Endothelial cell of umbilical vein (primary cell): ENCODE results near the gene EIF2S2. TPM values are rescaled to one million over a fixed set of nuclear protein-coding genes. Genes with fewer than 3 reads are reported as not detected.

ENCODE experiments used
- BruUV-seq: library from RNA; stranded (reverse); fragments of 400-500 nt; replicated peaks from 2 replicates; lab custom pipeline; 2021; lab: Mats Ljungman, UMichigan
- CTCF ChIA-PET: fragments of 300-600, 350-600 bp; sonication (Branson Sonifier 250); formaldehyde crosslinking; loops from one replicate; lab custom pipeline; 2021; ENCODE audit warnings: antibody characterized with exemption, inconsistent platforms; lab: Charles Lee
- POLR2A ChIA-PET: fragments of 300-600, 350-600 bp; sonication (Branson Sonifier 250); formaldehyde crosslinking; loops from one replicate; lab custom pipeline; 2021; ENCODE audit warnings: antibody characterized with exemption, inconsistent platforms; lab: Charles Lee
- DNase-seq: peaks from one replicate; pipeline ENCODE4 v3.0.0-alpha.2; 2011; ENCODE audit warnings: low read depth, low spot score
- FAIRE-seq: peaks from 2 replicates; lab custom pipeline; 2011; peaks lifted over from hg19 to GRCh38; lab: Jason Lieb, UNC
- H2AFZ ChIP-seq: 2 replicates; pipeline ENCODE4 v1.6.0; 2012; ENCODE audit warnings: low read depth, low read length, control low read depth, inconsistent platforms
- H3K27ac ChIP-seq: 2 replicates; pipeline ENCODE4 v1.5.1; 2011; ENCODE audit warnings: low read depth, mild to moderate bottlenecking, control low read depth, low read length, moderate library complexity; ENCODE audit not compliant: insufficient read depth
- H3K27me3 ChIP-seq, 2 experiments: 2 replicates each; pipeline versions ENCODE4 v1.6.0 to v1.6.1; 2011; ENCODE audit warnings: low read length in 2 of 2, mixed read lengths in 1 of 2; ENCODE audit not compliant: control insufficient read depth in 2 of 2, insufficient read depth in 2 of 2
- H3K36me3 ChIP-seq, 2 experiments: 2 replicates in 1 of 2; 3 replicates in 1 of 2; pipeline ENCODE4 v1.5.1; 2011; ENCODE audit warnings: low read length in 2 of 2, mild to moderate bottlenecking in 1 of 2, moderate library complexity in 1 of 2; ENCODE audit not compliant: control insufficient read depth in 2 of 2, insufficient read depth in 2 of 2; ENCODE audit errors: extremely low read depth in 1 of 2
- H3K4me1 ChIP-seq: 3 replicates; pipeline ENCODE4 v1.5.1; 2011; ENCODE audit warnings: mild to moderate bottlenecking, low read length; ENCODE audit not compliant: control insufficient read depth, insufficient read depth; ENCODE audit errors: extremely low read depth
- H3K4me2 ChIP-seq: 2 replicates; pipeline ENCODE4 v1.6.1; 2011; ENCODE audit warnings: low read length, control low read depth, mixed read lengths; ENCODE audit not compliant: insufficient read depth
- H3K4me3 ChIP-seq, 3 experiments: fragments of 200-600 bp in 1 of 3; sonication (generic), shearing (Covaris generic) in 1 of 3; replicated peaks in 1 of 3; 2 replicates each; pipeline ENCODE4 v1.5.1; 2011 to 2016; ENCODE audit warnings: control low read depth in 3 of 3, low read length in 3 of 3, mild to moderate bottlenecking in 2 of 3, inconsistent platforms in 1 of 3, low read depth in 1 of 3, moderate library complexity in 1 of 3; ENCODE audit not compliant: insufficient read depth in 1 of 3
- H3K79me2 ChIP-seq: 2 replicates; pipeline ENCODE4 v1.6.0; 2012; ENCODE audit warnings: low read length, inconsistent platforms; ENCODE audit not compliant: control insufficient read depth, insufficient read depth
- H3K9ac ChIP-seq: replicated peaks from 2 replicates; pipeline ENCODE3; 2011; ENCODE audit warnings: low read length, control low read depth; ENCODE audit not compliant: insufficient read depth; ENCODE audit errors: extremely low read depth
- H3K9me1 ChIP-seq: replicated peaks from 3 replicates; pipeline ENCODE4 v1.6.0; 2011; ENCODE audit warnings: mild to moderate bottlenecking, low read length; ENCODE audit not compliant: control insufficient read depth, insufficient read depth; ENCODE audit errors: extremely low read depth
- H3K9me3 ChIP-seq: replicated peaks from 2 replicates; pipeline ENCODE4 v1.5.1; 2012; ENCODE audit warnings: low read length, inconsistent platforms; ENCODE audit not compliant: control insufficient read depth, insufficient read depth
- H4K20me1 ChIP-seq: replicated peaks from 2 replicates; pipeline ENCODE3; 2011; ENCODE audit warnings: mild to moderate bottlenecking, low read length; ENCODE audit not compliant: control insufficient read depth, insufficient read depth; ENCODE audit errors: extremely low read depth
- CTCF ChIP-seq, 2 donors: IDR thresholded peaks; 1 replicate in 1 of 2; 2 replicates in 1 of 2; pipeline ENCODE4 v1.5.1; 2011; ENCODE audit warnings: low read length in 2 of 2, mild to moderate bottlenecking in 2 of 2, moderate library complexity in 2 of 2, control low read depth in 1 of 2, inconsistent platforms in 1 of 2, low read depth in 1 of 2; ENCODE audit not compliant: insufficient read depth in 1 of 2; ENCODE audit errors: extremely low read depth in 1 of 2
- EZH2 ChIP-seq: IDR thresholded peaks from 2 replicates; pipeline ENCODE4 v1.6.1; 2012; ENCODE audit warnings: borderline replicate concordance, low read depth, mild to moderate bottlenecking, moderate library complexity, low read length, inconsistent platforms; ENCODE audit not compliant: severe bottlenecking
- FOS ChIP-seq: IDR thresholded peaks from 2 replicates; pipeline ENCODE4 v1.6.1; 2011; ENCODE audit warnings: mild to moderate bottlenecking, low read length, moderate library complexity, borderline replicate concordance; ENCODE audit not compliant: insufficient read depth
- GATA2 ChIP-seq: IDR thresholded peaks from 2 replicates; pipeline ENCODE4 v1.7.0; 2011; ENCODE audit warnings: low read depth, mild to moderate bottlenecking, moderate library complexity, mixed read lengths, low read length; ENCODE audit not compliant: insufficient read length, insufficient read depth
- JUN ChIP-seq: IDR thresholded peaks from 2 replicates; pipeline ENCODE4 v1.6.1; 2011; ENCODE audit warnings: borderline replicate concordance, low read depth; ENCODE audit not compliant: insufficient read length, insufficient read depth
- MAX ChIP-seq: IDR thresholded peaks from 2 replicates; pipeline ENCODE4 v1.6.1; 2011; ENCODE audit not compliant: insufficient read depth, insufficient read length
- MYC ChIP-seq: IDR thresholded peaks from one replicate; pipeline ENCODE4 v1.6.1; 2011; ENCODE audit warnings: mild to moderate bottlenecking, low read depth, low read length
- POLR2A ChIP-seq: IDR thresholded peaks from 2 replicates; pipeline ENCODE4 v1.6.1; 2012; ENCODE audit warnings: low read depth, mild to moderate bottlenecking, control low read depth, low read length
- POLR2AphosphoS5 ChIP-seq: IDR thresholded peaks from 2 replicates; pipeline ENCODE4 v1.6.1; 2012; ENCODE audit warnings: low read depth, mild to moderate bottlenecking, control low read depth, low read length, moderate library complexity; ENCODE audit not compliant: insufficient read depth
- dilution Hi-C: fragments of 300-500 bp; cut with MboI; formaldehyde crosslinking; loops from one replicate; pipeline ENCODE4 v1.15.0; 2019; ENCODE audit warnings: low sequenced_read_pairs; ENCODE audit not compliant: extremely low pct_ligation_motif_present
- intact Hi-C: fragments of 100-400 bp; cut with micrococcal nuclease; formaldehyde crosslinking; loops from one replicate; pipeline ENCODE4 v1.10.0; 2022
- polyA plus RNA-seq, 4 experiments: library from polyadenylated mRNA; depleted of rRNA in 3 of 4; stranded (reverse) in 3 of 4; unstranded in 1 of 4; fragments of >200 nt; gene quantifications; 2 replicates each; pipeline versions ENCODE4 v1.2.1 to v1.2.3, GENCODE V29; 2011 to 2012; ENCODE audit warnings: missing spikeins in 1 of 4
- total RNA-seq: library from RNA; stranded (reverse); gene quantifications from 2 replicates; pipeline ENCODE4 v1.2.3, GENCODE V29; 2021

The EIF2S2 gene
- total and polyA plus RNA-seq, 2 donors (not counting 3 experiments of a cell fraction or from before 2014, with no cell fraction given) = 38.8 to 99.3 TPM

- peaks cover 68% of the 10 kb centered on the region for H3K79me2 ChIP-seq
- dilution Hi-C loops = no loop called here
- no peaks in the 10 kb centered on the region for H3K27me3 ChIP-seq
- no peak overlapping the region for H3K4me2 ChIP-seq
- H3K9me1 ChIP-seq = no peaks in the 10 kb centered on the region
- CTCF ChIA-PET = no interaction called here
- H4K20me1 ChIP-seq = peaks cover 9% of the 10 kb centered on the region
- H3K4me1 ChIP-seq = peaks cover 8% of the 10 kb centered on the region
- TF ChIP-seq FOS = no peak
- no peak for TF ChIP-seq CTCF (IDR thresholded peaks at IDR 0.05; ENCODE audit: extremely low read depth in 1 of 2, insufficient read depth in 1 of 2, low read depth in 1 of 2, low read length in 2 of 2)
- no peak for TF ChIP-seq EZH2
- TF ChIP-seq MYC = no peak
- TF ChIP-seq JUN = no peak
- TF ChIP-seq POLR2AphosphoS5 = no peak
- no peak for TF ChIP-seq MAX
- TF ChIP-seq POLR2A = no peak
- TF ChIP-seq GATA2 = no peak
- POLR2A ChIA-PET = no interaction called here
- DNase-seq (no peak), FAIRE-seq (no peak)
- intact Hi-C loops = no loop called here
- no peaks in the 10 kb centered on the region for H3K9me3 ChIP-seq
- BruUV-seq = no TSS peak
- no peak overlapping the region for H2AFZ ChIP-seq
- H3K9ac ChIP-seq = no peak overlapping the region
- peaks cover 0 to 3% of the 10 kb centered on the region in 2 experiments for H3K36me3 ChIP-seq
- no peak overlapping the region for H3K4me3 ChIP-seq
- H3K27ac ChIP-seq = no peak overlapping the region
Observed at GRCh38 chr20:34049897-34050695, 61.9 kb downstream of the EIF2S2 start.
